GM18517 (cell line): ENCODE data around the gene HSD17B1.
A peak's percentile ranks its signal among the peaks of the same experiment; 100 is the strongest.
"Not testable (repeated sequence)": the region's sequence is repeated elsewhere in the genome, so short reads cannot be mapped to it uniquely, and the experiment has no call there.

Experiments
- ATAC-seq: cut with Tn5 transposase; IDR thresholded peaks from one replicate; pipeline ENCODE4 v1.9.1; 2021; ENCODE audit warnings: mild to moderate bottlenecking, moderate library complexity; ENCODE audit not compliant: unreplicated experiment

Gene HSD17B1

GRCh38 chr17:42522798-42523278 is 29.9 kb upstream of the HSD17B1 start:
- no peak for ATAC-seq

- ATAC-seq, result no peak
These were observed 27.5 kb upstream of the HSD17B1 start for GRCh38 chr17:42525221-42525620.

GRCh38 chr17:42526031-42526444 is 26.7 kb upstream of the HSD17B1 start:
- no peak for ATAC-seq

GRCh38 chr17:42527932-42528331 is 24.8 kb upstream of the HSD17B1 start:
- no peak for ATAC-seq

GRCh38 chr17:42529061-42529460 is 23.7 kb upstream of the HSD17B1 start:
- ATAC-seq, result no peak

- no peak for ATAC-seq
These were observed 21.7 kb upstream of the HSD17B1 start for GRCh38 chr17:42530952-42531454.

GRCh38 chr17:42531455-42532354 is 21.0 kb upstream of the HSD17B1 start:
- ATAC-seq, result no peak

- no peak for ATAC-seq
These were observed 17.3 kb upstream of the HSD17B1 start for GRCh38 chr17:42535155-42536047.

GRCh38 chr17:42536048-42536371 is 16.7 kb upstream of the HSD17B1 start, which contains the start of gene NAGLU:
TSS of gene NAGLU (plus strand) at chr17:42536241. CDS start at chr17:42536273, 32 bp downstream.
- peak; percentile 68 for ATAC-seq

- peak; percentile 57 for ATAC-seq
These were observed 16.2 kb upstream of the HSD17B1 start for GRCh38 chr17:42536372-42537155.

GRCh38 chr17:42537156-42537805 is 15.4 kb upstream of the HSD17B1 start:
- no peak for ATAC-seq

- no peak for ATAC-seq
These were observed 14.8 kb upstream of the HSD17B1 start for GRCh38 chr17:42537826-42538451.

- ATAC-seq, result no peak
These were observed 14.2 kb upstream of the HSD17B1 start for GRCh38 chr17:42538482-42538881.

- not testable (repeated sequence) for ATAC-seq
These were observed 12.2 kb upstream of the HSD17B1 start for GRCh38 chr17:42540558-42540957.

GRCh38 chr17:42541041-42541833 is 11.5 kb upstream of the HSD17B1 start:
- no peak for ATAC-seq

GRCh38 chr17:42543190-42544079 is 9.3 kb upstream of the HSD17B1 start:
- ATAC-seq, result no peak

GRCh38 chr17:42544874-42545283 is 7.8 kb upstream of the HSD17B1 start:
- ATAC-seq, result no peak
